Measurements from ENCODE around the gene KRT35.

GRCh38 chr17:41483531-41483930, 2.6 kb upstream of the KRT35 start:
- TF ChIP-seq CTCF (IDR thresholded peaks at IDR 0.05; ENCODE audit: borderline replicate concordance, extremely low read depth, low read length, poor library complexity, severe bottlenecking) (no peak), EZH2 (IDR thresholded peaks at IDR 0.05; ENCODE audit: borderline replicate concordance, low read depth, low read length, severe bottlenecking) (no peak)

Measured in DND-41 (cell line).